Activated T-cell treated with anti-CD3 and anti-CD28 coated beads, Interleukin-2, amount 50 U/mL, for 1 hour (primary cell): ENCODE data around the gene MADD.
A peak's percentile ranks its signal among the peaks of the same experiment; 100 is the strongest.

ENCODE experiments used
- DNase-seq: peaks from one replicate; pipeline ENCODE4 v3.0.0-alpha.2; 2020

The MADD gene

DNA sequence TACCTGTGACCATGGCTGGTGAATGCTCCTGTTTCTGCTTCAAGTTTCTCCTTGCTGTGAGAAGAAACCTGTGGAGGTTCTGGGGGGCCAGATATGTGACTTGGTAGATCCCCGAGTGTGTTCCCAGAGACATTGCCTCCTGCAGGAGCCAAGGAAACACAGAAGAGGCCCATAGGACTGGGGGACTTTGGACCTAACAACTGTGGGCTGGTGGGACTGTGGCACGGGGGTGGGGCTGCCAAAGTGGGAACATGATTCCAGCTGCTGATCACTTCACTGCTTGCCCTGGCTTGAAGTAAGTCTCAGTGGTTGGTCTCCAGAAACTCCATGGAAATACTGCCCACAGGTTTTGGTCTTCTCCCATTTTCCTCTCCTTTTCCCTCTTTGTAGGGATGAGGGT is 16.3 kb upstream of the MADD start:
- DNase-seq, result no peak

DNA sequence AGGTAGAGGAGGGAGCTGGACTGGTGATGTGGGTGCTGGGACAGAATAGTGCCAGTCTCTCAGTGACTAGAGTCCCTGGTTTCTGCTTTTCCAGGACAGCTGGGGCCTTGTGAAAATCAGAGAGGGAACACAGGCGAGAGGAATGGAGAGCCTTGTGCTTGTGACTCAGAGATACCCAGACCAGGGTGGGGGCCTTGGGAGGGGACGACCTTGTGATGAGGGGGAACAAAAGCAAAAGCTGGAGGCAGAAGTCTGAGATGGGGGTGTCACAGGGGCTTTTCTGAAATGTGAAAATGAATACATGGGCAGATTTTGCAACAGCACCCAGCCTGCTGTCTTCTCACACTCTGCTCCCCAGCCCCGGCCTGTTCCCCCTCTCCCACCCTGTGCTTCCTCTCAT is 15.5 kb upstream of the MADD start:
- no peak for DNase-seq

DNA sequence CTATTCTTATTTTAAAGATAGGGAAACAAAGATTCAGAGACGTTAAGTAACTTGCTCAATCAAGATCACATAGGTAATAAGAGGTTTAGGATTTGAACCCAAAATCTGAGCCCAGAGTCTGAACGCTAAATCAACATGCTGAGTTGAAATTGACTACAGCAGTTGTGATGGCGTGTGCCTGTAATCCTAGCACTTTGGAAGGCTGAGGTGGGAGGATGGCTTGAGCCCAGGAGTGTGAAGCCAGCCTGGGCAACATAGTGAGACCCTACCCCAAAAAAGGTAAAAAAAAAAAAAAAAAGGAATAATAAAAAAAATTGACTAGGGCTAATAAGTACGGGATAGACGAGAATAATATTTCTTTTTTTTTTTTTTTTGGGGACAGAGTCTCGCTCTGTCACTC is 13.6 kb upstream of the MADD start:
- no peak for DNase-seq

DNA sequence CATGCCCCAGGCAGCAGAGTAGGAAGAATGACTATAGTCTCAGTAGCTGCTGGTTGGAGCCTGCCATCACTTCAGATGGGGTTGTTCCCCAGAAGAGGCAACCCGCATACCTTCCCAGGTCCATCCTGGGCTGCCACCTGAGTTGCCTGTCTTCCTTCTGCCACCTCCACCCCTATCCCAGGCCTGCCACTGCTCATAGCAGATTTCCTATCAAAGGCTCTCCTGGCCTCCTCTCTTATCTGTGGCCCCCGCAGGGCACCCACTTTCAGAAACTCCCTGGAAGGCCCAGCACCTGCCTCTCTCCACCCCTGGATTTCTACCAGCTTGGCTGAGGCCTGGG is 12.8 kb upstream of the MADD start:
- no peak for DNase-seq

DNA sequence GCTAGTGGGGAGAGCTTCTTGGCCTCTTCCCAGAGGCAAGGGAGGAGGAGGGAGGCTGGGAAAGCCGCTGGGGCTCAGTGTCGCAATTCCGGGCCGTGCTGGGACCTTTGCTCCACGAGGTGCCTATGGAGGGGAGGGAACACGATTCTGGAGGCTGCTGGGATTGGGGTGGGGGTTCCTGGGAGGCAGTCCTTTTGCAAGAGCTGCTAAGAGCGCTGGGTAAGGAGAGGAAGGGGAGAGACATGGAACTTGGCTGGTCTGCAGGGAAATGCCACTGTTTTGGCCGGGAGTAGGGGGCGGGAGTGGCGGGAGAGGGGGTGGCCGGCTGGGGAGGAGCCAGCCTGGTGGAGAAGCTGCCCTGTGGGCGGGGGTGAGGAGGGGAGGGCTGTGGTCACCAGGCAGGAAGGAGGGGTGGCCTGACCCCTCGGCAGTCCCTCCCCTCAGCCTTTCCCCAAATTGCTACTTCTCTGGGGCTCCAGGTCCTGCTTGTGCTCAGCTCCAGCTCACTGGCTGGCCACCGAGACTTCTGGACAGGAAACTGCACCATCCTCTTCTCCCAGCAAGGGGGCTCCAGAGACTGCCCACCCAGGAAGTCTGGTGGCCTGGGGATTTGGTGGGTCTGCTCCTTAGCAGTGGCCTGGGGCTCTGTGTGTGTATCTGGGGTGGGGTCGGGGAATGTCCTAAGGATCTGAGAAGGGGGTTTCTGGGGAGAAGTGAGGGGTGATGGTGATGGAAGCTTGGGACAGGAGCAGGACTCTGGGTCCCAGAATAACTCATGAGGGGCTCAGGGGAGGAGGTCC is 12.2 kb upstream of the MADD start, which contains the start of gene NR1H3:
TSS of gene NR1H3 (plus strand) at position 480 of the 800 bp plus-strand sequence. CDS start 1,221 bp downstream, outside the sequence.
- no peak for DNase-seq

DNA sequence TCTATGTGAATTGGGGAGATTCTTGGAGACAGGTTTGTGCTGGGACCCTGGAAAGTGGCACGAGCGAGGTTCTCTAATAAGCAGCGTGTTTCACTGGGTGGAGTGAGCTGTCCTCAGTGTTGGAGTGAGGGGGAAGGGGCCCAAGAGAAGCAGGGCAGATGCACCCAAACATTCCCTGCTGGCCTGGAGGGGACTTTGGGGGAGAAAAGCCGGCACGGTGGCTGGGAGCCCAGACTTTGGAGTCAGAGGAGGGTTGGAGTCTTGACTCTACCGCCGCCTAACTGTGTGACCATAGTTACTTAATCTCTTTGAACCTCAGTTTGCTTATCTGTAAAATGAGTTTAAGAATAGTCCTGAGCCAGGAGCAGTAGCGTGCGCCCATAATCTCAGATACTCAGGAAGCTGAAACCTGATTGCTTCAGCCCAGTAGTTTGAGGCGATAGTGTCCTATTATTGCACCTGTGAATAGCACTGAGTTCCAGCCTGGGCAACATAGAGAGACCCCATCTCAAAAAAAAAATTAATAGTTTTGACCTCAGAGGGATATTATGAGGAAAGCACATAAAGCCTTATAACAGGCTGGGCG is 11.5 kb upstream of the MADD start:
- no peak for DNase-seq

DNA sequence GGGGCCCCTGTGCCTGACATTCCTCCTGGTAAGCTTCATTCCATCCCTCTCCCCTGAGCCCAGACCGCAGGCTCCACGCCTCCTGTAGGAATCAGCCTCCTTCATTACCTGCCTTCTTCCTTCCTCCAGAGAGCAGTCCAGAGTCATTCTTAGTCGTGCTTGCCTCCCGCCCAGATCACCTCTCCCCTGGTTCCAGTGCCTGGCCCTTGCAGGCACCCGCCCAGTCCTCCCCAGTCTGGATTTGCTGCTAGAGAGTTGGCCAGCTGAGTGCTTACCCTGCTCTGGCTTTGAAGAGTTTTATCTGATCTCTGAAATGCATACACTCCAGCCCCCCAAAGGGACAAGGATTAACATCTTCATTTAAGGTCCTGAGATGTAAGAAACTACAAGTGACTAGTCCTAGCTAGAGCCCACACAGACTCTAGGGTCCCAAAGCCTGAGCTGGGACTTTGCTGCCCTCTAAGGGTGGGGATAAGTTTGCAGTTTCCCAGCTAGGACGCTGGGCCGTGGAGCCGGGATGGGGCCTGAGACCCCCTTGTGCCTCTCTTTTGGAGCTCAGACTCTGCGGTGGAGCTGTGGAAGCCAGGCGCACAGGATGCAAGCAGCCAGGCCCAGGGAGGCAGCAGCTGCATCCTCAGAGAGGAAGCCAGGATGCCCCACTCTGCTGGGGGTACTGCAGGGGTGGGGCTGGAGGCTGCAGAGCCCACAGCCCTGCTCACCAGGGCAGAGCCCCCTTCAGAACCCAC is 10.5 kb upstream of the MADD start:
- DNase-seq, result peak; percentile 46

DNA sequence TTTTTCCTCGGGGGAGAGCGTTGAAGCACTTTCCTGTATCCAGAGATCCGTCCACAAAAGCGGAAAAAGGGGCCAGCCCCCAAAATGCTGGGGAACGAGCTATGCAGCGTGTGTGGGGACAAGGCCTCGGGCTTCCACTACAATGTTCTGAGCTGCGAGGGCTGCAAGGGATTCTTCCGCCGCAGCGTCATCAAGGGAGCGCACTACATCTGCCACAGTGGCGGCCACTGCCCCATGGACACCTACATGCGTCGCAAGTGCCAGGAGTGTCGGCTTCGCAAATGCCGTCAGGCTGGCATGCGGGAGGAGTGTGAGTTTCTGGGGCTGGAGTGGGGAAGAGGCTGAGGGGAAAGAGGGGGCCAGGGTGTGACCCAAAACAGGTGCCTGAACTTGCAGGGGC is 9.6 kb upstream of the MADD start:
- DNase-seq, result no peak

DNA sequence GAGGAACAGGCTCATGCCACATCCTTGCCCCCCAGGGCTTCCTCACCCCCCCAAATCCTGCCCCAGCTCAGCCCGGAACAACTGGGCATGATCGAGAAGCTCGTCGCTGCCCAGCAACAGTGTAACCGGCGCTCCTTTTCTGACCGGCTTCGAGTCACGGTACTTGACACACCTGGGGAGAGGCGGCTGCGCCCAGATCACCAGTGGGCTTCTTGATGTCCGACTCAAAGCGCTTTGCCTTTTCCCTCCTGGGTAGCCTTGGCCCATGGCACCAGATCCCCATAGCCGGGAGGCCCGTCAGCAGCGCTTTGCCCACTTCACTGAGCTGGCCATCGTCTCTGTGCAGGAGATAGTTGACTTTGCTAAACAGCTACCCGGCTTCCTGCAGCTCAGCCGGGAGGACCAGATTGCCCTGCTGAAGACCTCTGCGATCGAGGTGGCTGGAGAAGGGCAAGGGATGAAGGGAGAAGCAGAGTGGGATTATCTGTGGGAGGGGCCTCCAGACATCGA is 8.6 kb upstream of the MADD start:
- DNase-seq, result no peak

DNA sequence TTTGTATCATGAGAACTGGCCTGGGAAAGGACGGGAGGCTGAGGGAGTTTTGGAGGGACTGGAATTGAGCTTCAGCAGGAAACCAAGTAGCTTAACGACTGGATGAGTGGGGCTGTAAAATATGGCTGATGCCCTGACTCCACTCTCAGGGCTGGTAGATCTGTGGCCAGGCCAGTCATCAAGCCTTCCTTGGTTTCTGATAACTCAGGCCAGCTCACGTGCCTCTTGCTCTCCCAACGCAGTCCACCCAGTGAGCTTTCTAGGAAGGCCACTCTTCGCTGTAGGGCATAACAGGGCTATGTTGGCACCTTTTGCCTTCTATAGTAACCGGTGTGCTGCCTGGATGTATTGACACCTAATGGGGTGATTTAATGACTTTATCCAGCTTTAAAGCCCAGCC is 5.8 kb upstream of the MADD start:
- no peak for DNase-seq

DNA sequence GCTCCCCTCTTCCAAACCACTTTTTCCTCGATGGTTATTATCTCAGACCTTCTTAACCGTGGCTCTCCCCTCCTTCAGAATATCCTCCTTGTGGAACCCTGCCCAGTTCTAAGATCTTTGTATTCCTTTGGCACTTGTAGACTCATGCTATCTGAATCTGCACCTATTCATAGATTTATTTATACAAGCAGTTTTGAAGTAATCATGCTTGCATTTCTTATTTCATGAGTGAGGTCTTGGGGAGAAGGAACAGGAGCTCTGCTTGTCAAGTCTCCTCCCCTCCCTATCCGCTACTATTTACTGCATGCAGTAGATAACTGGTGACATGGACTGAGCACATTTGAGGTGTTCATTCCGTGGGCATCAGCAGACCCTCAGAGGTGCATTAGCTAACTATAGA is 5.4 kb upstream of the MADD start:
- DNase-seq, result no peak

DNA sequence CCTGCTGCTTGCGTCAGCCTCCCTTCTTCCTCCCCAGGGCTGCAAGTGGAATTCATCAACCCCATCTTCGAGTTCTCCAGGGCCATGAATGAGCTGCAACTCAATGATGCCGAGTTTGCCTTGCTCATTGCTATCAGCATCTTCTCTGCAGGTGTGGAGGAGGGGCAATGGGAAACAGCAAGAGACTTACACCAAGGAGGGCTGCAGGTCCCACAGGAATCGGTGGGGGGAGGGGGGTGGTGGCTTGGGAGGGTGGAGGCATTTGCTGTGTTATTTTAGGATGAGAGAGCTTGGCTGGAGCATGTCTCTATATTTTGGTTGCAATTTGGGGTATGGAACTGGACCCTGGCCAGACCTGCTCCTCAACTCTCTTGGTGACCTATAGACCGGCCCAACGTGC is 2.1 kb upstream of the MADD start:
- DNase-seq, result no peak

DNA sequence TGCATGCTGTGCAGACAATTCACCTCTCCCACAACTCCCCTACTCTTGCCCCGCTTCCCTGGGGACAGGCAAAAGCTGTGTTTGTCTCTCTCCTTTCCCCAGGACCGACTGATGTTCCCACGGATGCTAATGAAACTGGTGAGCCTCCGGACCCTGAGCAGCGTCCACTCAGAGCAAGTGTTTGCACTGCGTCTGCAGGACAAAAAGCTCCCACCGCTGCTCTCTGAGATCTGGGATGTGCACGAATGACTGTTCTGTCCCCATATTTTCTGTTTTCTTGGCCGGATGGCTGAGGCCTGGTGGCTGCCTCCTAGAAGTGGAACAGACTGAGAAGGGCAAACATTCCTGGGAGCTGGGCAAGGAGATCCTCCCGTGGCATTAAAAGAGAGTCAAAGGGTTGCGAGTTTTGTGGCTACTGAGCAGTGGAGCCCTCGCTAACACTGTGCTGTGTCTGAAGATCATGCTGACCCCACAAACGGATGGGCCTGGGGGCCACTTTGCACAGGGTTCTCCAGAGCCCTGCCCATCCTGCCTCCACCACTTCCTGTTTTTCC is 1.4 kb upstream of the MADD start:
- DNase-seq, result no peak

DNA sequence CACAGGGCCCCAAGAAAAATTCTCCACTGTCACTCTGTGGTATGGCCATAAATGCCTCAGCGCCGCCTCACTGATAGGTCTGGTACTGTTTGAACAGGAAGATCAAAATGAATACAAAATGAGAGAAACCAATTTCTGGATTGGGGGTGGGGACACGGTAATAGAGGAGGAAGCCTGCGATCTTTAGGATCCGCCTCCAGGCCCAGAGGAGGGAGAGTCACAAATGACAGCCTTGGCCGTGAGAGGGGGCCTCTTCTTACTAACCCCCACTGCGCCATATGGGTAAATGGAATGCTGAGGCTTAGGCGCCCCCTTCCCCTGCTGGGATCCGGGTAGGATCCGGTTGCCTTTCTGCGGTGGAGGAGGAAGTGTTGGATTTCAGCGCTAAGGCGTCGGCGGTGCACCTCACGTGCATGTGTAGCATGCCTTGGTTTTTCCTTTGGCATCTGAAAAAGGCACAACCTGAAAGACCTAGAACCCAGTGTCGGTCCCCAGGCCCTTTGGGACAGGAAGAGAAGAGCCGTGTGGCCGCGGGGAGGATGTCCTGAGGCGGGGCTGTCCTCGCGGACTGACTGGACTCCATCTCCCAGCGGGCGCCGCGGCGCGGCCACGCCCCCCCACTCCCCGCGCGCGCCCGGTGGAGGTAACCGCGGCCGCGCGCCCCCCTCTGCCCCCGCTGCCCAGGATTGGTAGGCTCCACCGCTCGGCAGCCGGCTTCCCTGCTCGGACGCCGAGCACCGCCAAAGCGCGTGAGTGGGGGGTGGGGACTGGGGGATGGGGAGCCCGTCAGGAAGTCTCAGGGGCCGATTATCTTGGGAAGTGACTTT is 718 bp upstream of the MADD start:
- peak; percentile 88 for DNase-seq

DNA sequence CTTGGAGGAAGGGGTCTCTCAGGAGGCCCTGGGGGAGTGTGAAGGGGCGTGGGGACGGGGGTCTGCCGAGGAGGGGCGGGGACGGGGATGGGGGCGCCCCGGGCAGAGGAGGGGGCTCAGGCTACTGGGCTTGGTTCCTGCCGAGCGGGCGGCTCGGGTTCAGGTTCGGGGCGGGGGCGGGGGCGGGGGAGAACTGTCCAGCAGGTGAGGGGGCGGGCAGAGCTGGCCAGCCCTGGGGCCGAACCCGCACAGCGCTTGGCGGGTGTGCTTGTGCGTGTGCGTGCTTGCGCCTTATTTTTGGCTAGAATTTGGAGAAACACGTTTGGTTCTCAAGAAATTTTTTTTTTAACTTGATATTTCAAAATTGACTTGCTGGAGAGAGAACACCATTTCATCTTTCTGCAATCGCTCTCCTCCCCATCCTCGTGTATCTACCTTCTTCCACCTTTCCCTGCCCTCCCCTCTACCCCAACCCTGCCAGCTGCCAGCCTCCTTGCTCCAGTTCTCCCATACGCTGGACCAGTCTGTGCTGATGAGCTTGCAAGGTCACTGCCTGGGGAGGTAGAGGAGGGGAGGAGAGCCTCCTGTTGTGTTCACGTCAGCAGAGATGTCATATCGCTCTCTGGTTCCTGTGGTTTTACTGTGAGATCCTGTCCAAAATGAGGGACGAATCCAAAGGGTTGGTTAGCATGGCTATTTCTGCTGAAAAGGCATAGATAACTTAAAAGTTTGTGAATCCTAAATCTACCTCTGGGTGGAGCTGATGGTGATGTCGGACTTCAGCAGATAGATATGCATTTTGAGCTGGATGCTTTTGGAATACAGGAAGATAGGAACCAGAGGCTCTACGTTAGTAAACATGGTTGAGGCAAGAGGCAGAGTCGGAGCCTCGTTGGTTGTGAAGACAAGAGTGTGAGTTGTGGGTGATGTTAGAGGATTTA is 668 bp downstream of the MADD start:
- peak; percentile 40 for DNase-seq

DNA sequence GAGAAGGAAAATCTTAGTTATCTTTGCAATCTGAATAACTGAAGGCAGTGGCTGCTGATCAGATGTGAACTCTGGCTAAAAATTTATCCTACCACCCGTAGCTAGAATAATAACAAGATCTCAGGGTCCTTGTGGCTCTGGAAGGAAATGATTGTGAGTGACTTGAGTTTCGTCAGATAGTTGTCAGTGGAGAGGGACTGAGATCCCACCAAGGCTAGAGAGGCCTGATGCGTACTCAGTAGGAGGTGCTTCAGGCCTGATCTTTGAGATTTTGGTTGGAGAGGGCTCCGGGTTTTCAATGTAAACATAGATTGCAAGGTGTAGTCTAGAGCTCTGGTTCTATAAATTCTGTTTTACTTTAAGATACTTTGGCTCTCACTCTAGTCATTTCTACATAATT is 1.4 kb downstream of the MADD start:
- no peak for DNase-seq

DNA sequence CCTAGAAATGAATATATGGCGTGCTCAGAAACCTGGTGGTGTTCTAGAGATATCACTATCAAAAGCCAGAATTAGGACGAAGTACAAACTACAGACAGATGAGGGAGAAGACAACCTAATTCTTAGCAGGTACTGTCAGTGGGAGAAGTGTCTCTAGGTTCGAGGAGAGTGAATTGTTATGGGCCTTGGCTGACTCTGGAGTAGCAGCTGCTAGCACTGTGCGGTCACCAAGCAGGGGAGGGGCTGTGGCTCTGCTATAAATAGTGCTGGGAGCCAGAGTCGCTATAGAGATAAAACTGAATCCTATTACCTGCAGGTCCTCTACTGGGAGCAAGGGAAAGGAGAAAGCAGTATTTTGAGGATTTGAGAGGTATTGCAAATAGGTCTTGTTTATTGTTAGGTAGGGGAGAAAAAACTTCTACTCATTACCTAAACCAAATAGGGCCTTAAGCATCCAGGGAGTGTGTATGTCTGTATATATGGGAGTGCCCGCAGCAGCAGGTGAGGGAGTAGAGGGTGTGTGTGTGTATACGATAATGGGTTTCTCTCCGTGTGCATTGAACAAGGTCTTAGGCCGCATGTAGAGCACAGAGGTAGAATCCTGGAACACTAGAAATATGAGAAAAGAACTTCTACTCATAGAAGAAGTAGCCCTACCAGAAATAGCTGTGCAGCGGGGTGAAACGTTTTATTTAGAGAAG is 2.2 kb downstream of the MADD start:
- no peak for DNase-seq

DNA sequence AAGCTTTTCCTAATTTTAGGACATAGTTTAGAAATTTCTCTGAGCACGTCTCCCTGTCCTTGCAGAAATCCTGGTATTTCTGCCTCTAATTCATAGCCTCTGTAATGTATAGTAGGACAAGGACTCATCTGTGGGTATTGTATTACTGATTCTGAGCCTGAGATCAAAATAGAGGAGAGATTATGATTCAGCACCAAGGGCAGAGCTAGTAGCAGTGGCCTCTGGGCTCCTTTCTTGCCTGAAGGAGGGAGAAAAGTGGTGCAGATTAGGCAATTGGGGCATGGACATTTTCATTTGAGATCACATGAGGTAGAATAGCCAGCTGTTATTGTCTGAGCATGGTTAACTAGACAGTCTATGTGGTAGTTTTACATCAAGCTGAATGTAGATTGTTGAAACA is 2.8 kb downstream of the MADD start:
- DNase-seq, result no peak

DNA sequence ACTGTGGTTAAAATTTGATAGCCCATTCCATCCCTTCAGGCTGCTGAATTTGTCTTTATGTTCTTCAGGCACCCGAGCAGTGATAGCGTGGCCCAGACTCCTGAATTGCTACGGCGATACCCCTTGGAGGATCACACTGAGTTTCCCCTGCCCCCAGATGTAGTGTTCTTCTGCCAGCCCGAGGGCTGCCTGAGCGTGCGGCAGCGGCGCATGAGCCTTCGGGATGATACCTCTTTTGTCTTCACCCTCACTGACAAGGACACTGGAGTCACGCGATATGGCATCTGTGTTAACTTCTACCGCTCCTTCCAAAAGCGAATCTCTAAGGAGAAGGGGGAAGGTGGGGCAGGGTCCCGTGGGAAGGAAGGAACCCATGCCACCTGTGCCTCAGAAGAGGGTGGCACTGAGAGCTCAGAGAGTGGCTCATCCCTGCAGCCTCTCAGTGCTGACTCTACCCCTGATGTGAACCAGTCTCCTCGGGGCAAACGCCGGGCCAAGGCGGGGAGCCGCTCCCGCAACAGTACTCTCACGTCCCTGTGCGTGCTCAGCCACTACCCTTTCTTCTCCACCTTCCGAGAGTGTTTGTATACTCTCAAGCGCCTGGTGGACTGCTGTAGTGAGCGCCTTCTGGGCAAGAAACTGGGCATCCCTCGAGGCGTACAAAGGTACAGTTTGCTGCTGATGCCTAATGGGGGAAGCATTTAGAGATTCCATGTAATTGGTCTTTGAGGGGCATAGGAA is 4.7 kb downstream of the MADD start:
- DNase-seq, result no peak

DNA sequence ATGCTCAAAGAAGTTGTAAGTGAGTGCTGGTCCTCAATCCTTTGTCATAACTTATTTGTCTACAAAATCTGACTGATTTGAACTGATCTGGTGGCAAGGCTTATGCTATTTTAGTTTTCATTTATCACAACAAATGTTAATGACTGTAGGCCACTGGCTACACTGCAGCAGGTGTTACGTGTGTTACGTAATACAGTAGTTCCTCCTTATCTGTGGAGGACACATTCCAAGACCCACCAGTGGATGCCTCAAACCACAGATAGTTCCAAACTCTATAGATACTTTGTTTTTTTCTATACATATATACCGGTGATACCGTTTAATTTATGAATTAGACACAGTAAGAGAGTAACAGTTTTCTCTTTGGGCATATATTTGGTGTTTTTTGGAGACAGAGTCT is 7.0 kb downstream of the MADD start:
- DNase-seq, result no peak
